H9 (cell line): ENCODE data around the gene DNM1. TPM values are rescaled to one million over a fixed set of nuclear protein-coding genes. Genes with fewer than 3 reads are reported as not detected.

ENCODE experiments used
- DNase-seq: peaks from one replicate; pipeline ENCODE4 v3.0.0-alpha.2; 2017
- H2AFZ ChIP-seq: one replicate; pipeline ENCODE4 v1.6.1; 2013; ENCODE audit warnings: mild to moderate bottlenecking, low read length, control low read depth, moderate library complexity
- H2AK5ac ChIP-seq: 2 replicates; pipeline ENCODE4 v1.6.1; 2013; ENCODE audit warnings: low read length, control low read depth, mixed read lengths; ENCODE audit not compliant: insufficient read length
- H2BK120ac ChIP-seq: one replicate; pipeline ENCODE4 v1.6.1; 2013; ENCODE audit warnings: low read depth, mild to moderate bottlenecking, low read length, control low read depth, inconsistent platforms; ENCODE audit not compliant: poor library complexity, severe bottlenecking
- H2BK12ac ChIP-seq: 2 replicates; pipeline ENCODE4 v1.6.1; 2013; ENCODE audit warnings: low read length, control low read depth, mixed read lengths, low read depth; ENCODE audit not compliant: insufficient read length
- H2BK15ac ChIP-seq: 2 replicates; pipeline ENCODE4 v1.6.1; 2013; ENCODE audit warnings: low read depth, low read length, control low read depth
- H2BK20ac ChIP-seq: one replicate; pipeline ENCODE4 v1.6.1; 2013; ENCODE audit warnings: low read depth, mild to moderate bottlenecking, low read length, control low read depth, inconsistent platforms; ENCODE audit not compliant: poor library complexity, severe bottlenecking
- H2BK5ac ChIP-seq: 2 replicates; pipeline ENCODE4 v1.6.1; 2013; ENCODE audit warnings: low read length, control low read depth, mixed read lengths; ENCODE audit not compliant: insufficient read length
- H3K14ac ChIP-seq: 2 replicates; pipeline ENCODE4 v1.6.1; 2013; ENCODE audit warnings: low read length, control low read depth; ENCODE audit not compliant: insufficient read depth
- H3K18ac ChIP-seq: 2 replicates; pipeline ENCODE4 v1.6.1; 2013; ENCODE audit warnings: low read depth, mild to moderate bottlenecking, mixed read lengths, low read length, control low read depth; ENCODE audit not compliant: insufficient read length
- H3K23ac ChIP-seq: 2 replicates; pipeline ENCODE4 v1.6.1; 2013; ENCODE audit warnings: low read length, control low read depth, mixed read lengths, low read depth; ENCODE audit not compliant: insufficient read length
- H3K23me2 ChIP-seq: 2 replicates; pipeline ENCODE4 v1.6.1; 2013; ENCODE audit warnings: low read depth, mild to moderate bottlenecking, mixed read lengths, low read length, control low read depth; ENCODE audit not compliant: insufficient read length, poor library complexity, severe bottlenecking
- H3K27ac ChIP-seq: 2 replicates; pipeline ENCODE4 v1.5.1; 2013; ENCODE audit warnings: low read length, control low read depth, mixed read lengths, low read depth; ENCODE audit not compliant: insufficient read length
- H3K27me3 ChIP-seq: 2 replicates; pipeline ENCODE4 v1.6.1; 2013; ENCODE audit warnings: low read length, control low read depth, inconsistent platforms; ENCODE audit not compliant: insufficient read depth
- H3K4ac ChIP-seq: 2 replicates; pipeline ENCODE4 v1.6.1; 2013; ENCODE audit warnings: low read depth, mild to moderate bottlenecking, control low read depth, inconsistent platforms, low read length, moderate library complexity
- H3K4me1 ChIP-seq: 2 replicates; pipeline ENCODE4 v1.6.1; 2013; ENCODE audit warnings: low read length, control low read depth, inconsistent platforms; ENCODE audit not compliant: insufficient read depth
- H3K4me2 ChIP-seq: 2 replicates; pipeline ENCODE4 v1.6.1; 2013; ENCODE audit warnings: low read length, control low read depth, mixed read lengths; ENCODE audit not compliant: insufficient read length, insufficient read depth
- H3K56ac ChIP-seq: 2 replicates; pipeline ENCODE4 v1.6.1; 2013; ENCODE audit warnings: low read depth, mild to moderate bottlenecking, mixed read lengths, low read length, control low read depth; ENCODE audit not compliant: insufficient read length
- H3K79me1 ChIP-seq: 2 replicates; pipeline ENCODE4 v1.6.1; 2013; ENCODE audit warnings: low read depth, mild to moderate bottlenecking, moderate library complexity, low read length, control low read depth, inconsistent platforms; ENCODE audit not compliant: insufficient read depth, poor library complexity, severe bottlenecking
- H3K79me2 ChIP-seq: 2 replicates; pipeline ENCODE4 v1.6.1; 2013; ENCODE audit warnings: low read length, control low read depth, inconsistent platforms; ENCODE audit not compliant: insufficient read depth
- H3K9ac ChIP-seq: 2 replicates; pipeline ENCODE4 v1.6.1; 2013; ENCODE audit warnings: low read length, control low read depth, mixed read lengths; ENCODE audit not compliant: insufficient read length; ENCODE audit errors: extremely low read depth
- H3K9me3 ChIP-seq: one replicate; pipeline ENCODE4 v1.6.1; 2013; ENCODE audit warnings: low read depth, low read length, inconsistent platforms; ENCODE audit not compliant: control insufficient read depth
- H3T11ph ChIP-seq: one replicate; pipeline ENCODE4 v1.6.1; 2013; ENCODE audit warnings: mild to moderate bottlenecking, low read length, control low read depth, inconsistent platforms
- H4K20me1 ChIP-seq: one replicate; pipeline ENCODE4 v1.6.1; 2013; ENCODE audit not compliant: control insufficient read depth, insufficient read length, insufficient read depth
- H4K5ac ChIP-seq: 2 replicates; pipeline ENCODE4 v1.6.1; 2013; ENCODE audit warnings: low read depth, mild to moderate bottlenecking, mixed read lengths, low read length, control low read depth; ENCODE audit not compliant: insufficient read length
- H4K8ac ChIP-seq: replicated peaks from 2 replicates; pipeline ENCODE4 v1.6.1; 2013; ENCODE audit warnings: low read length, control low read depth, mixed read lengths, low read depth; ENCODE audit not compliant: insufficient read length
- H4K91ac ChIP-seq: 2 replicates; pipeline ENCODE4 v1.6.1; 2013; ENCODE audit warnings: low read depth, mild to moderate bottlenecking, moderate library complexity, mixed read lengths, low read length, control low read depth; ENCODE audit not compliant: insufficient read length
- H3K27ac Mint-ChIP-seq, 3 experiments: 2 replicates in 2 of 3; 3 replicates in 1 of 3; pipeline ENCODE4 v1.8.0; 2020 to 2021; ENCODE audit warnings: mixed read lengths in 3 of 3, mild to moderate bottlenecking in 1 of 3, moderate library complexity in 1 of 3
- H3K27me3 Mint-ChIP-seq: 2 replicates; pipeline ENCODE4 v1.8.0; 2021; ENCODE audit warnings: low read depth, mild to moderate bottlenecking, moderate library complexity, mixed read lengths
- H3K36me3 Mint-ChIP-seq, 3 experiments: 2 replicates in 2 of 3; 3 replicates in 1 of 3; pipeline ENCODE4 v1.8.0; 2020 to 2021; ENCODE audit warnings: low read depth in 3 of 3, mixed read lengths in 3 of 3; ENCODE audit not compliant: insufficient read depth in 1 of 3
- H3K4me1 Mint-ChIP-seq, 2 experiments: 2 replicates each; pipeline ENCODE4 v1.8.0; 2020; ENCODE audit warnings: mixed read lengths in 2 of 2
- H3K4me3 Mint-ChIP-seq, 2 experiments: 2 replicates in 1 of 2; 3 replicates in 1 of 2; pipeline ENCODE4 v1.8.0; 2020 to 2021; ENCODE audit warnings: mild to moderate bottlenecking in 2 of 2, mixed read lengths in 2 of 2, moderate library complexity in 1 of 2
- H3K9me3 Mint-ChIP-seq, 2 experiments: 2 replicates in 1 of 2; 3 replicates in 1 of 2; pipeline ENCODE4 v1.8.0; 2020; ENCODE audit warnings: mild to moderate bottlenecking in 2 of 2, mixed read lengths in 2 of 2, moderate library complexity in 1 of 2
- CTCF ChIP-seq: fragments of 200-600 bp; sonication (generic); conservative IDR thresholded peaks from 3 replicates; pipeline ENCODE4 v1.8.0; 2021; ENCODE audit warnings: antibody characterized with exemption, mild to moderate bottlenecking
- WGBS: extraction: QIAGEN DNeasy Blood & Tissue Kit; methylation state at CpG from one replicate; pipeline ENCODE4 v1.1.7; 2013; ENCODE audit warnings: missing lambda C conversion rate, low lambda C conversion rate, mixed read lengths; ENCODE audit not compliant: insufficient read length; ENCODE audit errors: extremely low coverage; 5-methylcytosine and 5-hydroxymethylcytosine counted together
- total RNA-seq: library from RNA; stranded (reverse); gene quantifications from 2 replicates; pipeline ENCODE4 v1.2.1, GENCODE V29; 2021

Gene DNM1
- total RNA-seq, 1 experiment from 2014 or later, result 58.0 TPM

- H4K5ac ChIP-seq, result no peak overlapping the region
- no peaks in the 10 kb centered on the region for H3K9me3 ChIP-seq
- Mint-ChIP-seq H3K27me3 (peaks cover 6% of the 10 kb centered on the region), H3K4me1 (peaks cover 25 to 33% of the 10 kb centered on the region in 2 experiments), H3K27ac (no peak overlapping the region; a peak in 1 of 7 replicates), H3K4me3 (no peak overlapping the region), H3K9me3 (no peaks in the 10 kb centered on the region; a peak in 1 of 5 replicates), H3K36me3 (peaks cover 9 to 17% (median 12%) of the 10 kb centered on the region in 3 experiments; a peak in 6 of 7 replicates)
- H3K79me2 ChIP-seq, result no peaks in the 10 kb centered on the region
- peaks cover 5% of the 10 kb centered on the region for H4K20me1 ChIP-seq
- no peak for TF ChIP-seq CTCF
- no peak overlapping the region for H3K56ac ChIP-seq
- no CpG with 5 or more reads among the region's 2 CpGs for WGBS
- no peak overlapping the region for H2BK12ac ChIP-seq
- peaks cover 5% of the 10 kb centered on the region; the same call in 1 of the 2 replicates for H3K4me1 ChIP-seq
- no peak overlapping the region for H4K91ac ChIP-seq
- H2AFZ ChIP-seq, result no peak overlapping the region
- no peaks in the 10 kb centered on the region for H3K27me3 ChIP-seq
- no peak overlapping the region for H3K27ac ChIP-seq
- peaks cover 4% of the 10 kb centered on the region for H3K23me2 ChIP-seq
- no peak overlapping the region for H3K4me2 ChIP-seq
- no peak overlapping the region for H3K23ac ChIP-seq
- no peak overlapping the region for H3T11ph ChIP-seq
- H3K79me1 ChIP-seq, result no peaks in the 10 kb centered on the region
- H3K9ac ChIP-seq, result no peak overlapping the region
- H3K14ac ChIP-seq, result no peak overlapping the region; the same call in 1 of the 2 replicates
- no peak overlapping the region for H2AK5ac ChIP-seq
- no peak overlapping the region for H3K18ac ChIP-seq
- H4K8ac ChIP-seq, result no peak overlapping the region
- no peak overlapping the region for H2BK5ac ChIP-seq
- H2BK120ac ChIP-seq, result no peak overlapping the region
- no peak overlapping the region for H3K4ac ChIP-seq
- H2BK15ac ChIP-seq, result no peak overlapping the region
- no peak for DNase-seq
- no peak overlapping the region for H2BK20ac ChIP-seq
Measured at GRCh38 chr9:128246471-128246870, 43.3 kb downstream of the DNM1 start.
